Neural crest cell (in vitro differentiated cells): ENCODE results near the gene C1QTNF9B. TPM values are rescaled to one million over a fixed set of nuclear protein-coding genes. Genes with fewer than 3 reads are reported as not detected.

Experiments
- DNase-seq: peaks from one replicate; pipeline ENCODE4 v3.0.0; 2021; ENCODE audit warnings: low read depth, mixed read lengths, low spot score
- H3K27ac Mint-ChIP-seq: one replicate; pipeline ENCODE4 v1.8.0; 2021; ENCODE audit warnings: mild to moderate bottlenecking, mixed read lengths; ENCODE audit not compliant: unreplicated experiment
- H3K27me3 Mint-ChIP-seq: 2 replicates; pipeline ENCODE4 v1.8.0; 2021; ENCODE audit warnings: low read depth, mild to moderate bottlenecking, mixed read lengths
- H3K36me3 Mint-ChIP-seq: 2 replicates; pipeline ENCODE4 v1.8.0; 2021; ENCODE audit warnings: low read depth, mild to moderate bottlenecking, mixed read lengths
- H3K4me1 Mint-ChIP-seq: 2 replicates; pipeline ENCODE4 v1.8.0; 2021; ENCODE audit warnings: mixed read lengths
- H3K4me3 Mint-ChIP-seq: one replicate; pipeline ENCODE4 v1.8.0; 2021; ENCODE audit warnings: mild to moderate bottlenecking, mixed read lengths
- H3K9me3 Mint-ChIP-seq: 2 replicates; pipeline ENCODE4 v1.8.0; 2021; ENCODE audit warnings: mixed read lengths
- CTCF ChIP-seq: fragments of 200-600 bp; sonication (generic); conservative IDR thresholded peaks from 2 replicates; pipeline ENCODE4 v1.5.0; 2021; ENCODE audit warnings: antibody characterized with exemption, mild to moderate bottlenecking
- total RNA-seq: library from RNA; stranded (reverse); gene quantifications from 2 replicates; pipeline ENCODE4 v1.2.1, GENCODE V29; 2021

The C1QTNF9B gene
- total RNA-seq, 1 donor from 2014 or later, result not detected

DNA sequence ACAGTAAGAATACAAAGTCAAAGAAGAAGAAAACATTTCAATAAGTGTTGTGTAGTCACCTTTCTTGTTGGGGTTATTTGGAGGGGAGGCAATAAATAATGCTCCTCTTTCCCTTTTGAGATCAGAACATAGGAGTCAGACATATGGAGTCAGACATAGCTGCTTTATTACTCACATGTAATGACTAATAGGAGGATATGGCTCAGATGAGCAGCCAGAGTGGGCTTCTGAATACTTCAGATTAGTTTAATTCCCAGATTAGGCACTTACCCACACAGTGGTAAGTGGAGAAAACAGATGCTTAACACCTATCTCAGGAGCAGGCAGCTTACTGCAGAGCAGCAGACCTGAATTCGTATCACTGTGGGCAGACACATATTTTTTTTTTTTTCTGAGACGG, 31.7 kb upstream of the C1QTNF9B start:
- Mint-ChIP-seq H3K27me3 (no peaks in the 10 kb centered on the region), H3K36me3 (no peaks in the 10 kb centered on the region), H3K4me3 (no peak overlapping the region), H3K9me3 (no peaks in the 10 kb centered on the region), H3K27ac (no peak overlapping the region), H3K4me1 (peaks cover 3% of the 10 kb centered on the region)
- no peak for TF ChIP-seq CTCF
- no peak for DNase-seq

- no peaks in the 10 kb centered on the region for H3K36me3 Mint-ChIP-seq
- no peak for TF ChIP-seq CTCF
Observed at GRCh38 chr13:23923031-23923430, 25.7 kb upstream of the C1QTNF9B start.

DNA sequence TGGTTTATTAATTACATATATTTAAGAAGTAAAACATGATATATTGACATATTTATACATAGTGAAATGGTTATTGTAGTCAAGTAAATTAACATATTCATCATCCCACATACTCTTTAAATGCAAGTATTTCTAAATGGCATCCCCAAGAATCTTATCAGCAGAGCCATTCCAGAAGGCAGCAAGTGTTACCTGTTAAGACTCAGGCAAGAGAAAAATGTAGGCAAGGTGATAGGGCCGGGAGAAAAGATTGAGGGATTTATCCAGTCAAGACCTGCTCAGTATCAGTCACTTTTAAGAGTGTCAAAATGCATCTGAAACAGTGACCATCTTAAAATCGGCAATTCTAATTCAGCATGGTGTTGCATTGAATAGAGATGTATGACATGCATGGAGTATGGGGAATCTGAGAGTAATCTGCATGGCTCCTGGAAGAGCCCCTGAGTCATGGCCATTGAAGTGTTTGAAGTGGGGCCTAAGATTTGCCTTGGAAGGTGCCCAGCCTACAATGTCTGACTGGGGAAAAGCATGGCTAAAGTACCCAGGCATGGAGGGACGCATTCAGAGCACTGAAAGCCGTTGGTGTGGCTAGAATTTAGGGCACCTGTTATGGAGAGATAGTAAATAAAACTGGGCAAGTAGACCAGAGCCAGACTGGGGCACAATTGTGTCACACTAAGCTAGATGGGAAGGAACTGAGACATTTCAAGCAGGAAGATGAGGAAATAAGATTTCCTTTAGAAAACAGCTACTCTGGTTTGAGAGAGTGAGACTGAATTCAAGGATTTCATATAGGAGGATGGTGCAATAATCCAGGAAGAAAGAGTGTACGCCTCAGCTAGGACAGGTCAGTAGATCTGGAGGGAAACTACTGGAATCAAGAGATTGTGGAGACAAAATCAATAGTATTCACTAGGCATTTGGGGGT, 25.0 kb upstream of the C1QTNF9B start:
- peaks cover 20% of the 10 kb centered on the region for H3K27me3 Mint-ChIP-seq
- no peak overlapping the region for H3K27ac Mint-ChIP-seq
- no peak overlapping the region for H3K4me3 Mint-ChIP-seq
- no peaks in the 10 kb centered on the region for H3K4me1 Mint-ChIP-seq
- TF ChIP-seq CTCF, result no peak
- DNase-seq, result no peak
- no peaks in the 10 kb centered on the region for H3K36me3 Mint-ChIP-seq
- peaks cover 1% of the 10 kb centered on the region for H3K9me3 Mint-ChIP-seq

More at GRCh38 chr13:23923031-23923430, 25.7 kb upstream of the C1QTNF9B start:
- H3K9me3 Mint-ChIP-seq, result no peaks in the 10 kb centered on the region
- H3K27me3 Mint-ChIP-seq, result peaks cover 20% of the 10 kb centered on the region
- H3K4me3 Mint-ChIP-seq, result no peak overlapping the region
- DNase-seq, result no peak
- no peak overlapping the region for H3K27ac Mint-ChIP-seq
- H3K4me1 Mint-ChIP-seq, result no peaks in the 10 kb centered on the region

DNA sequence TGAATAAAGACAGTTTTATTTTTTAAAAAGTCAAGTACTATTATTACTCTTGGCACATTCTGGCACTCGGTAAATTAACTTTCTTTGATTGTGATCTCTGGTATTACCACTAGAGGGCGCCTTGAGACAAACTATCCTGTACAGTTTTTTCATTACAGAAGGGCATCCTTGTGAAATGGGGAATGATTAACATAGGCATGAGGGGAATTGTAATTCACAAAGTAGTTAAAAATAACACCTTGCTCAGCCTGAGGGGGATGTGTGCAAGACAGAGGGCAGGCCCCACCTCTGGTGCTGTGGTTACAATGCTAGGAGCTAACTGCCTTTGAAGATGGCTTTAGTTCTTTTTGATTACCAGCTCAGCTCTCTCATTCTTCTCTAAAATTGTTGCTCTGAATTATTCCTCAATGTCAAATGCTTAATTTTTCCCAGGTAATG, 24.2 kb upstream of the C1QTNF9B start:
- H3K4me1 Mint-ChIP-seq, result no peaks in the 10 kb centered on the region
- no peaks in the 10 kb centered on the region for H3K36me3 Mint-ChIP-seq
- no peak overlapping the region for H3K4me3 Mint-ChIP-seq
- DNase-seq, result peak; percentile 38
- H3K27me3 Mint-ChIP-seq, result peaks cover 20% of the 10 kb centered on the region
- H3K9me3 Mint-ChIP-seq, result peaks cover 2% of the 10 kb centered on the region
- TF ChIP-seq CTCF, result peak; percentile 93
- H3K27ac Mint-ChIP-seq, result no peak overlapping the region

GRCh38 chr13:23919006-23919405, 21.7 kb upstream of the C1QTNF9B start:
- Mint-ChIP-seq H3K27me3 (peaks cover 20% of the 10 kb centered on the region), H3K9me3 (peaks cover 2% of the 10 kb centered on the region), H3K27ac (no peak overlapping the region), H3K36me3 (no peaks in the 10 kb centered on the region), H3K4me1 (no peaks in the 10 kb centered on the region), H3K4me3 (no peak overlapping the region)
- no peak for TF ChIP-seq CTCF
- DNase-seq, result no peak
